Lower lobe of right lung (tissue), 2 donors: ENCODE measurements around the gene DCUN1D3. TPM values are rescaled to one million over a fixed set of nuclear protein-coding genes. Genes with fewer than 3 reads are reported as not detected.

Experiments used
- ATAC-seq, 2 donors: fragments of 200-7000 bp; cut with Tn5 transposase; one replicate each; pipeline ENCODE4 v1.9.1; 2020 to 2022; ENCODE audit warnings: mild to moderate bottlenecking in 2 of 2, moderate library complexity in 2 of 2
- DNase-seq: peaks from one replicate; pipeline ENCODE4 v3.0.0-alpha.2; 2020
- H3K27ac ChIP-seq: fragments of 200-600 bp; one replicate; pipeline ENCODE4 v1.8.0; 2022
- H3K27me3 ChIP-seq: fragments of 200-600 bp; one replicate; pipeline ENCODE4 v1.8.0; 2022; ENCODE audit warnings: low read depth
- H3K36me3 ChIP-seq: fragments of 200-600 bp; one replicate; pipeline ENCODE4 v1.8.0; 2022; ENCODE audit warnings: mild to moderate bottlenecking
- H3K4me1 ChIP-seq: fragments of 200-600 bp; one replicate; pipeline ENCODE4 v1.8.0; 2022
- H3K4me3 ChIP-seq: fragments of 200-600 bp; one replicate; pipeline ENCODE4 v1.8.0; 2022; ENCODE audit warnings: mild to moderate bottlenecking
- H3K9me3 ChIP-seq: fragments of 200-600 bp; one replicate; pipeline ENCODE4 v1.8.0; 2022
- intact Hi-C: fragments of 100-400 bp; cut with DNase I; formaldehyde crosslinking; loops from one replicate; pipeline ENCODE4 v1.11.0; 2022
- total RNA-seq: library from RNA; stranded (reverse); fragmentation: NEBNext Ultra II Directional; extraction: Animal tissue kit (Norgen Biotek cat#: 25700); gene quantifications from one replicate; pipeline ENCODE4 v1.2.1, GENCODE V29; 2021
- TF ChIP-seq, protein P1 (sequence below): fragments of 200-600 bp; IDR thresholded peaks from one replicate; pipeline ENCODE4 v1.8.0; 2022; ENCODE audit warnings: antibody characterized with exemption, mild to moderate bottlenecking
- donor health status: DM: no; HTN: yes; CAD: no; lungs with severe emphysema.

Gene DCUN1D3
- total RNA-seq, 1 donor from 2014 or later, result 20.7 TPM

DNA sequence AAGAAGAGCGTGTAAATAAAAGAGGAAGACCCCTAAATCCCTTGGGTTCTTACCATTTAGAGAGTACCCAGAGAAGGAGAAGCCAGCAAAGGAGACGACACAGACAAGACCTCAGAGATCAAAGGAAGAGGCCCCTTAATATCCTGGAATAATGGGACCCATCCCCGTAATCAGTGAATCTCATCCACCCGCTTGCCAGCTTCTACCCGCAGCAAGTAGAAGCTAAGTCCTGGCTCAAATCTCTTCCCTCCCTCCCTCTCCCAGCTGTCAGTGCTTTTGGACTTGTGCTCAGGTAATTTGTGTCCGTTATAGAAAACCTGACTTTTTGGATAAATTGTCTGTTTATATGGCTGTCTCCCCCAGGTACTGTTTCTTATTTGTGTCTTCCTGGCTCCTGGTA, 2.3 kb upstream of the DCUN1D3 start:
- Histone ChIP-seq H3K27me3 (no peaks in the 10 kb centered on the region), H3K4me1 (peaks cover 79% of the 10 kb centered on the region), H3K36me3 (peaks cover 1% of the 10 kb centered on the region), H3K9me3 (no peaks in the 10 kb centered on the region), H3K27ac (peak overlapping the region; percentile 98), H3K4me3 (no peak overlapping the region)
- TF ChIP-seq, protein P1, sequence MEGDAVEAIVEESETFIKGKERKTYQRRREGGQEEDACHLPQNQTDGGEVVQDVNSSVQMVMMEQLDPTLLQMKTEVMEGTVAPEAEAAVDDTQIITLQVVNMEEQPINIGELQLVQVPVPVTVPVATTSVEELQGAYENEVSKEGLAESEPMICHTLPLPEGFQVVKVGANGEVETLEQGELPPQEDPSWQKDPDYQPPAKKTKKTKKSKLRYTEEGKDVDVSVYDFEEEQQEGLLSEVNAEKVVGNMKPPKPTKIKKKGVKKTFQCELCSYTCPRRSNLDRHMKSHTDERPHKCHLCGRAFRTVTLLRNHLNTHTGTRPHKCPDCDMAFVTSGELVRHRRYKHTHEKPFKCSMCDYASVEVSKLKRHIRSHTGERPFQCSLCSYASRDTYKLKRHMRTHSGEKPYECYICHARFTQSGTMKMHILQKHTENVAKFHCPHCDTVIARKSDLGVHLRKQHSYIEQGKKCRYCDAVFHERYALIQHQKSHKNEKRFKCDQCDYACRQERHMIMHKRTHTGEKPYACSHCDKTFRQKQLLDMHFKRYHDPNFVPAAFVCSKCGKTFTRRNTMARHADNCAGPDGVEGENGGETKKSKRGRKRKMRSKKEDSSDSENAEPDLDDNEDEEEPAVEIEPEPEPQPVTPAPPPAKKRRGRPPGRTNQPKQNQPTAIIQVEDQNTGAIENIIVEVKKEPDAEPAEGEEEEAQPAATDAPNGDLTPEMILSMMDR, result no peak
- intact Hi-C loops, result no loop called here
- DNase-seq, result no peak
- ATAC-seq, result no peak

DNA sequence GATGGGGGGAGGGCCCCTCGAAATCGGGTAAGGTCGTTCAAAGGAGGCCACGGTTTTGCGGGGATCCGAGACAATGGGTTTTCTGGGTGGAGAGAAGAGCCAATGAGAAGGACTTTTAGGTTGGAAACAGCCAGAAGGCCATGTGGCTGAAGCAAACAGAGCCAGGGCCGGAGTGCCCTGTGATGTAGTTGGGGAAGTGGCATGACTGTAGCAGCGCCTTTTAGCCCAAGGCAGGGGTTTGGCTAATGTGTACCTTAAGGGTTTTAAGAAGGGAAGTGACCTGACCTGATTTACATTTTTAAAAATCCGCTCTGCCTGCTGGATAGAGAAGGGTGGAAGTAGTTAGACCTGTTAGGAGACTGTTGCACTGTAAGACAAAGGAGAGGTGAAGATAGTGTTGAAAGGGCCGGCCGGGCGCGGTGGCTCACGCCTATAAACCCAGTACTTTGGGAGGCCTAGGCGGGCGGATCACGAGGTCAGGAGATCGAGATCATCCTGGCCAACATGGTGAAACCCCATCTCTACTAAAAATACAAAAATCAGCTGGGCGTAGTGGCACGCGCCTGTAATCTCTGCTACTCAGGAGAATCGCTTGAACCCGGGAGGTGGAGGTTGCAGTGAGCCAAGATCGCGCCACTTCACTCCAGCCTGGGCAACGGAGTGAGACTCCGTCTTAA, 1.4 kb upstream of the DCUN1D3 start:
- TF ChIP-seq, protein P1, result no peak
- DNase-seq (peak; percentile 80), ATAC-seq (peak; percentile 60 to 71)
- peaks cover 7% of the 10 kb centered on the region for H3K36me3 ChIP-seq
- H3K9me3 ChIP-seq, result no peaks in the 10 kb centered on the region
- peak overlapping the region; percentile 98 for H3K27ac ChIP-seq
- peaks cover 79% of the 10 kb centered on the region for H3K4me1 ChIP-seq
- H3K4me3 ChIP-seq, result peak overlapping the region; percentile 86
- intact Hi-C loops, result no loop called here
- H3K27me3 ChIP-seq, result no peaks in the 10 kb centered on the region

DNA sequence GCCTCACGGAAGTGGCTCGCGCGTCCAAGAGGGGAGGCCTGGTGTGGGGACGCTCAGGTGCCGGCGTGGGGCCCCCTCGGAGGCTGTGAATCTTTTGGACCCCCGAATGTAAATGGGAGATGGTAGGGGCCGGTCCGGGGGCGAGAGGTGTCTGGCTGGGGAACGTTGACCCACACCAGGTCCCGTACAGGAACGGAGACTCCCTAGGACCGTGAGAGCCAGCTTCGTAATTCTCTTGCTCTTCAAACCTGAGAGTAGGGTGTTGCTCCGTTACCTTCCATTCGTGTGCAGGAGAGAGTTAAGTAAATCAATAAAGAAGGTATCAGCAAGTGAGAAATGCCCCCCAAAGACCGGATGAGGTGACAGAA, 894 bp upstream of the DCUN1D3 start:
- peak overlapping the region; percentile 98 for H3K27ac ChIP-seq
- peaks cover 9% of the 10 kb centered on the region for H3K36me3 ChIP-seq
- no peak for DNase-seq
- intact Hi-C loops, result no loop called here
- ATAC-seq, result peak in 1 of 2 donors; percentile 7
- TF ChIP-seq, protein P1, result no peak
- H3K9me3 ChIP-seq, result no peaks in the 10 kb centered on the region
- H3K4me1 ChIP-seq, result peaks cover 74% of the 10 kb centered on the region
- peak overlapping the region; percentile 86 for H3K4me3 ChIP-seq
- H3K27me3 ChIP-seq, result no peaks in the 10 kb centered on the region

DNA sequence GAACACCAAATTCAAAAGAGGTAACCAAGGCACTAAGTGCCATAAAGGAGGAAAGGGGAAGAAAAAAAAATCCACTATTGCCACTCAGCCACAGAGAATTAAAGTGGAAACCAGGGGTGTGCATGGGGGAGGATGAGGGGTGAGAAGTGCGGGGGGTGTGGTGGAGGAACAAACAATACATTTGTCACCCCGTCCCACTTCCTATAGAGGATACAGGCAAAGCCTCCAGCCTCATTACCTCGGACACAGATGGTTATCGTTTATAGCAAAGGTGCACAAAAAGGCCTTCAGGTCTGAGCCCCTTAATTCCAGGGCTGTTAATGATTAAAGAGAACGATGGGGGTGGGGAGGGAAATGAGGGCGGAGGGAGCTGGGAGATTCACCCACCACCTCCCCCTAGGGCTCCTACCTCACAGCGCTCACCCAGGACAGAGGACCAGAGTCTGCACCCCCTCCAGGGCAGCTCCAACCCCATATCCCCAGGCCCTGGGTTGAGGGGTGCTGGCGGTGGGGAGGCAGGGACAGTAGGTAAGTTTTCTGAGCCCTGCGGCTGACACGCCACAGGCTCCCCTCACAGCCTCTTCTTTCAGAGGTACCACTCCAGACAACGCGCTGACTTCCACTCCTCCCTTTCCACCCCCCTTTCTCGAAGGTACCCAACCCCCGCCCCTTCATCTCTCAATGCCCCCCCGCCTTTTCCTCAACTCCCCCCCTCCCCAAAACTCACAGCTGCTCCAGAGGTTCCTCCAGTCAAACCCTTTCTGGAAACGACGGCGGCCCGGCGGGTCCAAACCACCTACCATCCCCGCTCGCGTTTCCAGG, 470 bp downstream of the DCUN1D3 start:
- ATAC-seq (peak; percentile 1 to 8), DNase-seq (peak; percentile 59)
- TF ChIP-seq, protein P1, result no peak
- Histone ChIP-seq H3K9me3 (no peaks in the 10 kb centered on the region), H3K27me3 (no peaks in the 10 kb centered on the region), H3K27ac (peak overlapping the region; percentile 98), H3K4me1 (peaks cover 60% of the 10 kb centered on the region), H3K4me3 (peak overlapping the region; percentile 86), H3K36me3 (peaks cover 23% of the 10 kb centered on the region)
- intact Hi-C loops, result no loop called here

DNA sequence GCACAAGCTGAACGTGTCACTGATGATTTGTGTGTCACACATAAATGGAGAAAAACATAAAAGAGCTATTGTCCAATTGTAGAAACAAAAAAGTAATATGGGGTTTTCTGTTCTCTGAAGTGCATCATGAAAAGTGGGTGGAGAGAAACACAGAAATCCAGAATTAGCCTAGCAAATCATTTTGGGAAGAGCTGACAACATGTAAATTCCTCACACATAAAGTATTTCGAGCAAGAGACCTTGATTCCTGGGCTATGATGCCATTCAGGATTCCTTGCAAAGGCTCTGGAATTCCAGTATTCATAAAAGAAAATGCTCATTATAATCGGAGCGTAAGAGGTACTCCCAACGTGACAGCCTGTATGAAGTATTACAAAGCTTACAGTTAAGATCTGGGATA, 1.1 kb downstream of the DCUN1D3 start:
- TF ChIP-seq, protein P1, result no peak
- intact Hi-C loops, result no loop called here
- Histone ChIP-seq H3K27ac (peak overlapping the region; percentile 98), H3K4me1 (peaks cover 56% of the 10 kb centered on the region), H3K9me3 (no peaks in the 10 kb centered on the region), H3K4me3 (peak overlapping the region; percentile 86), H3K36me3 (peaks cover 27% of the 10 kb centered on the region), H3K27me3 (no peaks in the 10 kb centered on the region)
- ATAC-seq (no peak), DNase-seq (no peak)
